RPMI7951 (cell line): ENCODE data around the gene NOTCH1. TPM values are rescaled to one million over a fixed set of nuclear protein-coding genes. Genes with fewer than 3 reads are reported as not detected.

Source experiments
- DNase-seq: peaks from one replicate; pipeline ENCODE4 v3.0.0-alpha.2; 2012; ENCODE audit warnings: low read depth
- total RNA-seq: library from RNA; depleted of rRNA; stranded (reverse); fragments of >200 nt; shearing (Covaris generic); gene quantifications from 2 replicates; pipeline ENCODE4 v1.2.3, GENCODE V29; 2014; rRNA removed

The NOTCH1 gene
- total RNA-seq, 1 experiment from 2014 or later: 1.8 TPM

- no peak for DNase-seq
Observed at GRCh38 chr9:136465500-136466154, 80.2 kb downstream of the NOTCH1 start.

GRCh38 chr9:136464241-136464640 lies 81.6 kb downstream of the NOTCH1 start:
- DNase-seq: no peak

GRCh38 chr9:136463578-136463977 lies 82.3 kb downstream of the NOTCH1 start:
- DNase-seq: no peak

- no peak for DNase-seq
Observed at GRCh38 chr9:136462664-136463063, 83.2 kb downstream of the NOTCH1 start.

- no peak for DNase-seq
Observed at GRCh38 chr9:136460772-136461325, 85.0 kb downstream of the NOTCH1 start.

- no peak for DNase-seq
Observed at GRCh38 chr9:136459425-136459824, 86.4 kb downstream of the NOTCH1 start.

GRCh38 chr9:136457326-136457725 lies 88.5 kb downstream of the NOTCH1 start:
- DNase-seq: no peak

GRCh38 chr9:136456258-136456657 lies 89.6 kb downstream of the NOTCH1 start:
- DNase-seq: no peak

GRCh38 chr9:136455043-136456002 lies 90.5 kb downstream of the NOTCH1 start:
- DNase-seq: no peak

- DNase-seq: no peak
Observed at GRCh38 chr9:136454026-136454796, 91.6 kb downstream of the NOTCH1 start.

- DNase-seq: no peak
Observed at GRCh38 chr9:136453326-136453725, 92.5 kb downstream of the NOTCH1 start.

- no peak for DNase-seq
Observed at GRCh38 chr9:136451221-136451877, 94.5 kb downstream of the NOTCH1 start.

GRCh38 chr9:136448655-136449054 lies 97.2 kb downstream of the NOTCH1 start:
- DNase-seq: no peak

- no peak for DNase-seq
Observed at GRCh38 chr9:136447173-136447778, 98.6 kb downstream of the NOTCH1 start.

GRCh38 chr9:136445799-136446198 lies 100.0 kb downstream of the NOTCH1 start:
- no peak for DNase-seq

Other genes with a start within 250 kb of the NOTCH1 start
- gene CCDC187, start 242.0 kb downstream of the NOTCH1 start, total RNA-seq: not detected in 2 replicates
- gene GPSM1, start 218.5 kb downstream of the NOTCH1 start, total RNA-seq: 6.3 and 6.6 TPM in 2 replicates
- gene DNLZ, start 182.3 kb downstream of the NOTCH1 start, total RNA-seq: 15.3 and 17.1 TPM in 2 replicates
- gene CARD9, start 172.4 kb downstream of the NOTCH1 start, total RNA-seq: 0.68 TPM in 1 of 2 replicates, not detected in the other
- 4.6 and 4.9 TPM in 2 replicates for gene SNAPC4, start 145.9 kb downstream of the NOTCH1 start, total RNA-seq
- 20.9 and 32.3 TPM in 2 replicates for gene ENTR1, start 135.4 kb downstream of the NOTCH1 start, total RNA-seq
- 23.6 and 29.9 TPM in 2 replicates for gene PMPCA, start 135.4 kb downstream of the NOTCH1 start, total RNA-seq
- 3.4 and 3.8 TPM in 2 replicates for gene INPP5E, start 106.2 kb downstream of the NOTCH1 start, total RNA-seq
- 14.5 and 14.8 TPM in 2 replicates for gene SEC16A, start 63.0 kb downstream of the NOTCH1 start, total RNA-seq
- gene EGFL7, start 116.9 kb upstream of the NOTCH1 start, total RNA-seq: 1.6 and 4.1 TPM in 2 replicates
- gene AGPAT2, start 141.4 kb upstream of the NOTCH1 start, total RNA-seq: 20.4 and 34.7 TPM in 2 replicates
- not detected in 2 replicates for gene DIPK1B, start 166.5 kb upstream of the NOTCH1 start, total RNA-seq
- 0.10 TPM in 1 of 2 replicates, not detected in the other for gene LCN10, start 196.9 kb upstream of the NOTCH1 start, total RNA-seq
- gene LCN6, start 202.5 kb upstream of the NOTCH1 start, total RNA-seq: not detected in 2 replicates
- not detected in 2 replicates for gene LCN8, start 212.2 kb upstream of the NOTCH1 start, total RNA-seq
- gene LCN15, start 218.5 kb upstream of the NOTCH1 start, total RNA-seq: not detected in 2 replicates
- gene TMEM141, start 245.3 kb upstream of the NOTCH1 start, total RNA-seq: 49.4 and 79.2 TPM in 2 replicates